GM10266 (cell line): ENCODE measurements around the gene RIPK3.
"Not testable (repeated sequence)": the region's sequence is repeated elsewhere in the genome, so short reads cannot be mapped to it uniquely, and the experiment has no call there.

Experiments used
- DNase-seq: peaks from one replicate; pipeline ENCODE4 v3.0.0; 2012; ENCODE audit errors: extremely low spot score
- CTCF ChIP-seq: IDR thresholded peaks from 2 replicates; pipeline ENCODE4 v1.5.1; 2012; ENCODE audit warnings: mild to moderate bottlenecking, low read depth; ENCODE audit not compliant: control insufficient read depth, insufficient read depth; ENCODE audit errors: missing control alignments

RIPK3 gene

DNA sequence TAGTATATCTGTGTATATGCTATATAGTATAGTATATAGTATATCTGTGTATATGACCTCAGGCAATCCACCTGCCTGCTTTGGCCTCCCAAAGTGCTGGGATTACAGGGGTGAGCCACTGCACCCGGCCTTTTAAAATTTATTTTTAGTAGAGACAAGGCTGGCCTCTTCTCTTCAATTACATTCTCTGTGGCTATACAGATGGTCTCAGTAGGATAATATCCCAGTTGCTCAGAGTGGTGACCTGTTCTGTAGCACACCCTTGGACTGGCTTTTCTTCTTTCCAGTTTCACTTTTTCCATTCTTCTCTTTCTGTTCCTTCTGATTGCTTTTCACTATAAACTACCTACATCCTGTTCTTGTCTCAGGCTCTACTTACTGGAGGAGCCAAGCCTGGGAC, 25.1 kb upstream of the RIPK3 start:
- DNase-seq = no peak
- no peak for TF ChIP-seq CTCF

DNA sequence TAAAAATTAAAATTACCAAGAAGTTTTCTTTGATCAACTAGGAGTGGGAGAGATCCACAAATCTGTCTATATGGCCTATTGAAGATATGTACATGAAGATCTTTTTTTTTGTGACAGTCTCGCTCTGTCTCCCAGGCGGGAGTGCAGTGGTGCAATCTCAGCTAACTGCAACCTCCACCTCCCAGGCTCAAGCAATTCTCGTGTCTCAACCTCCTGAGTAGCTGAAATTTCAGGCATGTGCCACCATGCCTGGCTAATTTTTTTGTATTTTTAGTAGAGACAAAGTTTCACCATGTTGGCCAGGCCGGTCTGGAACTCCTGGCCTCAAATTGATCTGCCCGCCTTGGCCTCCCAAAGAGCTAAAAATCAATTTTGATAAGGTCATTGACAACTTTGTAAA, 23.6 kb upstream of the RIPK3 start:
- no peak for DNase-seq
- TF ChIP-seq CTCF = no peak

DNA sequence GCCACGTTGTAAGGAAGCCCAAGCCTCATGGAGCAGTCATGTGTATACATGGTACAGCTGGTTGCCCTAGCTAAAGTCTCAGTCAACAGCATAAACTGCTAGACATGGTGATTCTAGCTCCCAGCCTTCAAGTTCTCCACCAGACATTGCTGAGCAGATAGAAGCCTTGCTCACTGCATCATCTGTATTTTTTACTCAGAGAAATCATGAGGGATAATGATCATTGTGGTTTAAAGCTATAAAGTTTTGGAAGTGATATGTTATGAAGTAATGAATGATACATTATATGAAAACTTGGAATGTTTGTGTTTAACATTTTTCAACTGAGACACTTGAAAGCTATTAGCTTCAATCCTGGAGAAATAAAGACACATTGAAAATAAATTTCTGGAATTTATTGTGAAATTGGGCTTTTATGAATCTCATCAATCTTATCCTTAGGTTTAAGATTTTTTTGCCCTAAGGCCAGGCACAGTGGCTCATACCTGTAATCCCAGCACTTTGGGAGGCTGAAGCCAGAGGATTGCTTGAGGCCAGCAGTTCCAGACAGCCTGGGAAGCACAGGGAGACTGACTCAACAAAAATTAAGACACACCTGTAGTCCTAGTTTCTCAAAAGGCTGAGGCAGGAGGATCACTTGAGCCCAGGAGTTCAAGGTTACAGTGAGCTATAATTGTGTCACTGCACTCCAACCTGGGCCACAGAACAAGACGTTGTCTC, 22.6 kb upstream of the RIPK3 start:
- TF ChIP-seq CTCF = no peak
- no peak for DNase-seq

DNA sequence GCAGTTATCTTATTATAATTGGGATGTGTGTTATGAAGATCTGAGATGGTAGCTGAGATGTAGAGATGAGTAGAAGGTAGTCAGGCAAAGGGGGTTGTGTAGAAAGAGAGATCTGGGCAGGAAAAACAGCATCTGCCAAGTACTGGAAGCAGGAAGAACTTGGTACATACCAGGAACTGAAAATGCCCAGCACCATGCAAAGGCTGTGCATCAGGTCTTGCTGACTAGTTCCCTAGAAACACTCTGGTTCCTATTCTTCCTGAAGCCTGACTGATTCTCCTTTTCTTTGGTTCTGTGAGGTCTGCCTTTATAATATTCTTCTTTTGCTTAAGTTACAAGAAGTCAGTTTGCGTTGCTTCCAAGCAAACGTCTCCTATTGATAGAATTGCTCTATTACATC, 21.5 kb upstream of the RIPK3 start:
- no peak for DNase-seq
- no peak for TF ChIP-seq CTCF

- no peak for DNase-seq
- no peak for TF ChIP-seq CTCF
Measured at GRCh38 chr14:24360281-24360680, 20.5 kb upstream of the RIPK3 start.

GRCh38 chr14:24356208-24356607, 16.4 kb upstream of the RIPK3 start:
- TF ChIP-seq CTCF = no peak
- no peak for DNase-seq

- no peak for DNase-seq
- TF ChIP-seq CTCF = no peak
Measured at GRCh38 chr14:24355009-24355408, 15.2 kb upstream of the RIPK3 start.

DNA sequence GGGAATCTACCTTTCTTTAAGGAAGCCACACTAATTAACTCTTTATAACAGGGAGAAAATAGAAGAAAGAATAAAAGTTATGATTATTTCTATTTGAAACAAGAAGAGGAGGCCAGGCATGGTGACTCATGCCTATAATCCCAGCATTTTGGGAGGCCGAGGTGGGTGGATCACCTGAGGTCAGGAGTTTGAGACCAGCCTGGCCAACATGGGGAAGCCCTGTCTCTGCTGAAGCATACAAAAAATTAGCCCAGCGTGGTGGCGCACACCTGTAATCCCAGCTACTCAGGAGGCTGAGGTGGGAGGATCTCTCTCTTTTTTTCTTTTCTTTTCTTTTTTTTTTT, 14.7 kb upstream of the RIPK3 start:
- DNase-seq = not testable (repeated sequence)
